Cerebellar cortex (tissue), 1 donor: ENCODE data around the gene ZFP37.
"Not testable (repeated sequence)": the region's sequence is repeated elsewhere in the genome, so short reads cannot be mapped to it uniquely, and the experiment has no call there.

ENCODE experiments used
- DNase-seq: peaks from one replicate; pipeline ENCODE4 v3.0.0-alpha.2; 2015; ENCODE audit warnings: low spot score

The ZFP37 gene

DNA sequence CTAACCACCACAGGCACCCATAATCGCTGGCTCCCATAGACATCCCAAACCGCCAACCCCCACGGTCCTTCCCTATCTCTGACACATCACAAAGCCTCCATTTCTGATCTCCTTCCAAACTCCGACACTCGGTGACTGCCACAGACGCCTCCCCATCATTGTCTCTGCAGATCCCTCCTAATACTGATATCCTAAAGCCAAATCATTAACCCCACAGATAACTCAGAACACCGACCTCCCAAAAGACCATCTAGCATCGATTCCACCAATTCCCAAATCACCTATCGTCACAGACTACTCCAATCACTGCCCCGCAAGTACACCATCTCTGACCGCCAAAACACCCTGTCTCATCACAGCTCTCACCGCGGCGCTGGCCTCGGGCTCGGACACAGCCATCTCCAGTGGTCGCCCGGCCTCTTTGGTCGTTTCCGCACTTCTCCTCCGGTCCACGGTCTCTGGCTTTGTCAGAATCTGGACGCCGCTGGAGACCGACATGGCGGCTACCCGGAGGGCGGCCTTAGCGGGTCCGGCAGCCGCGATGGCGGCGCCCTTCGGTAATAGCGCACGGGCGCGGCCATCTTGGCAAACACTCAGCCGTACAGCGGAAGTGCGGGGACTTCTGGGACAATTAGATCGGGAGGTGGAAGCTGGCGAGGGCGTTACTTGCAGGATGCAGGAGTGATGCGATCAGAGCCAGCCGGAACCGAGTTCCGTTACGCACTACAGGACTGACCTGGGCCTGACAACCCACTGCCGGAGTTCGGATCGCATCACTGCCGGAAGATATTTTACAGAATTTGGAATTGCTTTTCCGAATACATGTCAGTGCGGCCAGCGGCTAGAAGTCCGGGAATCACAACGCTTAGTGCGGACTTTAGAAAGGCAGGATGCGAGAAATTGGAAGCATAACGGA is at the start of gene ZFP37:
TSS of gene ZFP37 (minus strand) at position 534 of the 916 bp plus-strand sequence. CDS start at position 498, 36 bp downstream.
- DNase-seq, result peak; percentile 96

DNA sequence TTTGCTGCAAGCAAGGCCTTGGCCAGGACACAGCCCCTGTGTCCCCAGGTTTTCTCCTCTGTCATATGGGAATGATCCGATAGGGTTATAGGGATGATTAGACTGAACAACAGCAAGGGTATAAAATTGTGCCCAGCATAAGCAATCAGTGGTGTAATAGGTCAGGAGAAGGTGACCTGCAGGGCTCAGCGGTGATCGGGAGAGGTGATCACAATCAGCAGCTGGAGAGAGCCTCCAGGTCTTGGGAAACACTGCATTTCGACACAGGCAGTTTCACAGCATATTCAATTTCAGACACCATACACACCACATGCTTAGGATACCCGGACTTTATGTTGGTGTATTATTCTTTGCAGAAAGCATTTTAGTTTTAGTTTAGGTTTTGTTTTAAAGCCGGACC is 48.8 kb upstream of the ZFP37 start:
- not testable (repeated sequence) for DNase-seq

DNA sequence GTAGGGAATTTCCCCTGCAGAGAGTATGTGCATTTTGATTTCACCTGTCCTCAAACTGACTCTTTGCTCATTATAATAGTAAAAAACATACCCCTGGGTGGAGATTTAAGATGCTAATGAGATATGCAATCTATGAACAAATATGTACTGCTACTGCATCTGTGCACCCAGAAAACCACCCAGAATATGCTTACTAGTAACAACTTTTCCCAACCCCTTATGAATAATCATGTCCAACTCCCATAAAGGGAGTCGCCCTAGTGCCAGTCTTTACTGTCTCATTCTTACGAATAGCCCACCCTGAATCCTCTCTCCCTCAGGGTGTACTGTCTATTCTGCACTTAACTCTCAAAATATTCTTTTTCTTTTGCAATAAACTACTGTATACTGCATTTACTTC is 39.0 kb upstream of the ZFP37 start:
- no peak for DNase-seq

DNA sequence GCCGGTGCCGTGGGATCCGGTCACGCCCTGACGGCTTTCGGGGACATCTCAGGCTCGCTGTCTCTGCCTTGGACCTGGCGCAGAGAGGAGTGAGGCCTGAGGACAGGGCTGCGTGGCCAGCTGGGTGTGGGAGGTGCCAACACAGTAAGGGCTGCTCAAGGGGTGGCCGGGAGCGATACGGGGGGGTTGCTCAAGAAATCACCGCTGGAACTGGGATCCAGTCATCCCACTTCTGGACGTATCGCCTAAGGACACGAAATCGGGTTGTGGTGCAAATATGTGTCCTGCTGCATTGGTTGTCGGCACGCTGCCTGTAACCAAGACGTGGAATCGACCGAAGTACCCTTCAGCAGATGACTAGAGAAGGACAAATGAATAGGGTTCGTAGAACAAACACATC is 33.4 kb upstream of the ZFP37 start:
- not testable (repeated sequence) for DNase-seq

DNA sequence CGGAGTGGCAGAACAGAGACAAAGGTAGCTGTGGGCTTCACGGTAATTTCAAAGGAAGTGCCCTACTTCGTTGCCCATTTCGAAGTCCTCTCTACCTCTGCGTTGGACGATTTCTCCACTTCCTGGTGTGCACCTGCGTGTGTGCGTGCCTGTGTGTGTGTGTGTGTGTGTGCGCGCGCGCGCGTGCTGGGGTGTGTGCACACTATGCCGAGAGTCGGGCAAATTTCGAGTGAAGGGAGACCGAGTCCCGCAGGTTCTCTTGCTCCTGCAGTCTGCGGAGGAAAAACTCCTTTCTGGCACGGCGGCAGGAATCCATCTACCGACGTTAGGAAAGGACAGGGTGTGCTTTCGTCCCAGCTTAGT is 32.6 kb upstream of the ZFP37 start:
- DNase-seq, result not testable (repeated sequence)

DNA sequence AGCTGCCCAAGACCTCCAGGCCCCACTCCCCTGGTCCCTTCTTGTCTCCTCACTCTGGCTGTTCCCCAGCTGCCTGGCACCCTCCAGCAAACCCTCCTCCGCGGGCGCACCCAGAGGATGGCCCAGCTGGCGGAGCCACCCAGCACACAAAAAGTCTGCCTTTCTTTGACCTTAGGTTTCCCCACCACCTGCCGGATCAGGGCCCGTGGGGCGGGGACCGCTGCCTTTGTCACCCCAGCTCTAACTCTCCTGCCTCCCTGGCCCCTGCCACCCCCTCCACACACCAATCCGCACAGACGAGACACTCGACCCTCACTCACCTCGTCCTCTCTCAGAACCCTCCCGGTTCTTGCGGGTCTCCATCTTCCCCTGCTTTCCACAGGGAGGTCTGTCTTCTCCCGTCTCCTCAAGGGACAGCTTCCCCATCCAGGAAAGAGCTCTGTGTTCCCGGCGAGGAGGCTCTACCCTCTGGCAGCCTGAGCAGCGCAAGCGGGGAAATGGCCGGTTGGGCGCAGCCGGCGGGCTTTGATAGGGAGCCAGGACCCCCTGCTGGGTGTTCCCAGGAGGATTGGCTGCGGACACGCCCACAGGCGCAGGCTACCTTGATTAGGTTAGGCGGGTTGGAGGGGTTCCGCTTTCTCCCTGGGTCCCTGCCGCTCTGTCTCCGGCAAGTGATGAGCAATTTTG is 32.1 kb upstream of the ZFP37 start:
- DNase-seq, result not testable (repeated sequence)

DNA sequence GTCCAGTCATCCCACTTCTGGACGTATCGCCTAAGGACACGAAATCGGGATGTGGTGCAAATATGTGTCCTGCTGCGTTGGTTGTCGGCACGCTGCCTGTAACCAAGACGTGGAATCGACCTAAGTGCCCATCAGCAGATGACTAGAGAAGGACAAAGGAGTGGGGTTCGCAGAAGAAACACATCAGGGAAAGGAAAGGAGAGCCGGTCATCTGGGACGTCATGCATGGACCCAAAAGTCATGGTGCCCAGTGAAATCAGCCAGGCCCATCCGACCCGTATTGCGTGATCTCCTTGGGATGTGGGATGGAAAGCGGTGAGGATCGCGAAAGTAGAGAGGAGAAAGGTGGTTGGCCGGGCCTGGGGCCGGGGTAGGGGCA is 6.4 kb upstream of the ZFP37 start:
- not testable (repeated sequence) for DNase-seq

DNA sequence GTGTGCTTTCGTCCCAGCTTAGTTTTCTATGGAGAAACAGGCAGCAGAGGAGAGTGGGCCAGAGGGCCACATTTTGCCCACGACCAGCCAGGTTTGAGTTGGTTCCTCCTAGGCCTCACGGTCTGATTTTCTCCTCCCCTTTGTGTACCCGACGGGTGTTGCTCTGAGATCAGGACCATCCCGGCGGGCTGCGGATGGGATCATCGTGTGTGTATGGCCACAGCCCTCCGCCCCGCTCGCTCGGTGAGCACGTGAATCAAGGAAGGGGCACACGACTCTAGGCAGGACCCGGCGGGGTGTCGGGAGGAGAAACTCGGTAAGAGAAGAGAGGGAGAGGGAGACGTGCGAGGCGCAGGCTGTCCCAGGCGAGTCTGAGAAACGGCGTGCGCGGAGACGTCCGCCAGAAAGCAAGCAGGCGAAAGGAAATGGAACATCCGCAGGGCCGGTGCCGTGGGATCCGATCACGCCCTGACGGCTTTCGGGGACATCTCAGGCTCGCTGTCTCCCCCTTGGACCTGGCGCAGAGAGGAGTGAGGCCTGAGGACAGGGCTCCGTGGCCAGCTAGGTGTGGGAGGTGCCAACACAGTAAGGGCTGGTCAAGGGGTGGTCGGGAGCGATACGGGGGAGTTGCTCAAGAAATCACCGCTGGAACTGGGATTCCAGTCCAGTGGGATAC is 5.9 kb upstream of the ZFP37 start:
- DNase-seq, result not testable (repeated sequence)

DNA sequence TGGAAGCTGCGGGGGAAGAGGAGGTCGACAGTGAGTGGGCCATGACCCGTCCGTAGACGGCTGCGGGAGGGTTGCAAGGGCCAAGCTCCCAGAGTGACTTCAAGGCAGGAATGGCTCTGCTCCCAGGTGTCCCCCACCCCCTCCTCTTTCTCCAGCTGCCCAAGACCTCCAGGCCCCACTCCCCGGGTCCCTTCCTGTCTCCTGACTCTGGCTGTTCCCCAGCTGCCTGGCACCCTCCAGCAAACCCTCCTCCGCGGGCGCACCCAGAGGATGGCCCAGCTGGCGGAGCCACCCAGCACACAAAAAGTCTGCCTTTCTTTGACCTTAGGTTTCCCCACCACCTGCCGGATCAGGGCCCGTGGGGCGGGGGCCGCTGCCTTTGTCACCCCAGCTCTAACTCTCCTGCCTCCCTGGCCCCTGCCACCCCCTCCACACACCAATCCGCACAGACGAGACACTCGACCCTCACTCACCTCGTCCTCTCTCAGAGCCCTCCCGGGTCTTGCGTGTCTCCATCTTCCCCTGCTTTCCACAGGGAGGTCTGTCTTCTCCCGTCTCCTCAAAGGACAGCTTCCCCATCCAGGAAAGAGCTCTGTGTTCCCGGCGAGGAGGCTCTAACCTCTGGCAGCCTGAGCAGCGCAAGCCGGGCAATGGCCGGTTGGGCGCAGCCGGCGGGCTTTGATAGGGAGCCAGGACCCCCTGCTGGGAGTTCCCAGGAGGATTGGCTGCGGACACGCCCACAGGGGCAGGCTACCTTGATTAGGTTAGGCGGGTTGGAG is 4.7 kb upstream of the ZFP37 start:
- DNase-seq, result not testable (repeated sequence)

DNA sequence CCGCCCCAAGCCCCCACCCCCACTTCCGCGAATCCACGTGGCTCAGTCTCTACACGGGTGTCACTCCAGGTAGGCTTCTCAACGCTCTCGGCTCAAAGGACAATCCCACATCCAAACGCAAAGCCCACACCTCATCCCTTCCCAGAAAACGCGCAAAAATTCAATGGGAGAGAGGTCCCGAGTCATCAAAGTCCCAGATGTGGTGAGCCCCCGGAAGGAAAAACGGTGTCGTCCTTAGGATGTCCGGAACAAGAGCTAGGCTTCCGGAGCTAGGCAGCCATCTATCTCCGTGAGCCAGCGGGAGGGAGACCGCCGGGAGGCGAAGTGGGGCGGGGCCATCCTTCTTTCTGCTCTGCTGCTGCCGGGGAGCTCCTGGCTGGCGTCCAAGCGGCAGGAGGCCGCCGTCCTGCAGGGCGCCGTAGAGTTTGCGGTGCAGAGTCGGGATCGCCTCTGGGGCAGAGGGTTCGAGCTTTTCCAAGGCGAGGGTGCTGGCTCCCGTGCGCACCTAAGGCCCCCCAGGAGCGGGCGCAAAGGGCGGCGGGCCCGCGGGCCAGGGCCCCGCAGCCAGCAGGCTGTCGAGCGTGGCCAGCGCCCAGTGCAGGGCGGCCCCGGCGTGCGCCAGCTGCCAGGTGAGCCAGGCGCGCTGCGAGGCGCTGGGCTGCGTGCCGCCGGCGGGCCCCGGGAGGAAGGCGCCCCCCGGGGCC is 3.2 kb upstream of the ZFP37 start:
- not testable (repeated sequence) for DNase-seq

DNA sequence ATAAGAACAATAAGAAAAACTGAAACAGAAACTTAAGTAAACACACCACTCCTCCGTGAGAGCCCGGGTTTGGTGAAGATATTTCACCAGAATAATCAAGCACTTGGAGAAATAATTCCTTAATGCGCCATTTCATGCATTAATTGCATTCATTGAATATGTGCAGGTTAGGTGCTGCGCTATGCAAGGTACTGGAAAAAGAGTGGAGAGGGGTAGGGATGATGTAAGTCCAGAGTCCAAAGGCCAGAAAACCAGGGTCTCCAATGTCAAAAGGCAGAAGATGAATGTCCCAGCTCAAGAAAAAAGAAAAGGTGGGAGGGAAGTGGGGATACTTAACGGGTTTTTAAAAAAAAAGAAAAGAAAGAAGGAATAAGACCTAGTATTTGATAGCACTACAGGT is 669 bp upstream of the ZFP37 start:
- no peak for DNase-seq

DNA sequence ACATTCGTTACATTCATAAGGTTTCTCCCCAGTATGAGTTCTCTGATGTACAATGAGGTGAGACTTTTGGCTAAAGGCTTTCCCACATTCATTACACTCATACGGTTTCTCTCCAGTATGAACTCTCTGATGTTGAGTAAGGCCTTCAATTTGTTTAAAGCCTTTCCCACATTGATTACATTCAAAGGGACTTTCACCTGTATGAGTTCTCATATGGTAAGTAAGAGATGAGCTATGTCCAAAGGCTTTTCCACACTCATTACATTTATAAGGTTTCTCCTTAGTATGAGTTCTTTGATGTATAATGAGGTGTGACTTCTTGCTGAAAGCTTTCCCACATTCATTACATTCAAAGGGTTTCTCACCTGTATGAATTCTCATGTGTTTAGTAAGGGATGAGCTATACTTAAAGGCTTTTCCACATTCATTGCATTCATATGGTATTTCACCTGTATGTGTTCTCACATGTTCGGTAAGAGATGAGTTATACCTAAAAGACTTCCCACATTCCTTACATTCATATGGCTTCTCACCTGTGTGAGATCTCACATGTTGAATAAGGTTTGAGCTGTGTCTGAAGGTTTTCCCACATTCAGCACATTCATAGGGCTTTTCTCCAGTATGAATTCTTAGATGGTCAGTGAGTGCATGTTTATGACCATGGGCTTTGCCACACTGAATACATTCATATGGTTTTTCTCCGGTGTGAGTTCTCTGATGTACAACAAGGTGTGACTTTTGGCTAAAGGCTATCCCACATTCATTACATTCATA is 13.5 kb downstream of the ZFP37 start:
- DNase-seq, result peak; percentile 4

DNA sequence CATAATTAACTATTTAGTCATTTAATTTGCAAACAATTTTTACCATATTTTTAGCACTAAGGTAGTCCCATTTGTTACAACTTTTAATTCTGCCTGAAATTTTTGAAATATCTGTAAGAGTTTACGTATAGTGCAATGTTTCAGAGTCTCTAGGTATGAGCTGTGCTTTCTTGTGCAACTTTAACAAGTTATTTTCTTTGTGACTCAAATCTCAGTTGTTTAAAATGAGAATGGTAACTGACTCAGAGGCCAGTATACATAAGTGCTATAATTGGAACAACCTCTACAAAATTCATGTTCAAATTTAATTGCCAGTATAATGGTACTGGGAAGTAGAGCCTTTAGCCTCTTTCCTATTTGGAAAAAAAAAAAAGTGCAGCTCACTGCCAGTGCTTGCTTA is 30.3 kb downstream of the ZFP37 start:
- no peak for DNase-seq

DNA sequence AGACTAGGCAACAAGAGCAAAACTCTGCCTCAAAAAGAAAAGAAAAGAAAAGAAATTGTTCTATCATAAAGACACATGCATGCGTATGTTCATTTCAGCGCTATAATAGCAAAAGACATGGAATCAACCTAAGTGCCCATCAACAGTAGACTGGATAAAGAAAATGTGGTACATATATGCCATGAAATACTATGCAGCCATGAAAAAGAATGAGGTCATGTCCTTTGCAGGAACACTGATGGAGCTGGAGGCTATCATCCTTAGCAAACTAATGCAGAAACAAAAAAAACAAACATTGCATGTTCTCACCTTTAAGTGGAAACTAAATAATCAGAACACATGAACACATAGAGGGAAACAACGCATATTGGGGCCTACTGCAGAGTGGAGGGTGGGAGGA is 38.3 kb downstream of the ZFP37 start:
- DNase-seq, result no peak

DNA sequence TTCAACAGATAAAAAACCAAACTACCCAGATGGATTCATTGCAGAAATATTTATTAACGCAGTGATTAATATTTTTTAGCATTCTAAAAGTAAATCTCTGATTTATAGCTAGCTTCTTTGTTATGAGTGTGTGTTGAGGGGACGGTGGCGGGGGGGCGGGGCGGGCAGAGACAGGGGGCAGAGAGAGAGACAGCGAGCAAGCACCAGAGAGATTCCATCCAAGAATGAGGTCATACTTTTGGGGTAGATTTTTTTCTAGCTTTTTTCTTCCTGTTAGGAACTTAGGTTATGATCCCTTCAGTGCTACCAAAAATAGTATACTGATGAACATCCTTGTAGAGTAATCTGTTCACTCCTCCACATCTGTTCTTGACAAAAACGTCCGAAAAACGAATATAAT is 44.0 kb downstream of the ZFP37 start:
- DNase-seq, result no peak

DNA sequence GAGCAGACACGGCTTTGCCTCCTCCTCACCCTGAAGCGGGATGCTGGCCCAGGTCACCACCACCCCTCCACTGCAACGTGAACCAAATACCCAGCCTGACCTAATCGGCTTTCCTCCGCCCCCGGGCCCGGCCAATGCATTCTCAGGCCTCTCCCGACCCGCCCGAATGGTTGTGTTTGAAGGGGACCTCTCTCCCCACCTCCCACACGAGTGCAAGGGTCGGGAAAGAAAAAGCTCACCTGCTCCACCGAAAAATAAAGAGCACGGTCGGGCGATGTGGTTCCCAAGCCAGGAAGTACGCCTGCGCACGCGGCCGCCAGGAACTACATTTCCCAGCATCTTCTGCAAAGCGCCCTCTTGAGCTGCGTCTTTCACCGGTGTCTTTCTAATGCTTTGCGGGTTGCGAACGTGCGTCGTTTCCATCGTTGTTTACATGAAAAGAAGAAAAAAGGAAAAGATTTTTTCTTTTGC is 44.6 kb downstream of the ZFP37 start, which contains the start of gene ZNF883:
TSS of gene ZNF883 (minus strand) at position 282 of the 471 bp plus-strand sequence.
- peak; percentile 62 for DNase-seq

DNA sequence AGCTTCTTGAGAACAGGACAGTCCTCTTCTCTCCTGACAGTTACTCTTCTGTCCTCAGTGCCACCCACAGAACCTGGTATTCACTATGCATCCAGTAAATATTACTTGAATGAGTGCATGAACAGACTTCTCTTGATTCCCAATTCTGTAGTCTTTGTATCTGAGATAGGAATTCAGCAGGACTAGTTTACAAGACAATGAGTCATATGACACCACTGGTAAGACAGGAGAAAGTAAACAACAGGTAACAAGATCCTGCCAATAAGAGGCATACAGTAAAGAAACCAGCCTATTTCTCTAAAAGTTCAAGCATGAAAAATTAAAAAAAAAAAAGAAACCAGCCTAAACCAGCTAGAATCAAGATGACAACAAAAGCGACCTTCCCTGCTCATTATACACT is 50.7 kb downstream of the ZFP37 start:
- DNase-seq, result no peak

DNA sequence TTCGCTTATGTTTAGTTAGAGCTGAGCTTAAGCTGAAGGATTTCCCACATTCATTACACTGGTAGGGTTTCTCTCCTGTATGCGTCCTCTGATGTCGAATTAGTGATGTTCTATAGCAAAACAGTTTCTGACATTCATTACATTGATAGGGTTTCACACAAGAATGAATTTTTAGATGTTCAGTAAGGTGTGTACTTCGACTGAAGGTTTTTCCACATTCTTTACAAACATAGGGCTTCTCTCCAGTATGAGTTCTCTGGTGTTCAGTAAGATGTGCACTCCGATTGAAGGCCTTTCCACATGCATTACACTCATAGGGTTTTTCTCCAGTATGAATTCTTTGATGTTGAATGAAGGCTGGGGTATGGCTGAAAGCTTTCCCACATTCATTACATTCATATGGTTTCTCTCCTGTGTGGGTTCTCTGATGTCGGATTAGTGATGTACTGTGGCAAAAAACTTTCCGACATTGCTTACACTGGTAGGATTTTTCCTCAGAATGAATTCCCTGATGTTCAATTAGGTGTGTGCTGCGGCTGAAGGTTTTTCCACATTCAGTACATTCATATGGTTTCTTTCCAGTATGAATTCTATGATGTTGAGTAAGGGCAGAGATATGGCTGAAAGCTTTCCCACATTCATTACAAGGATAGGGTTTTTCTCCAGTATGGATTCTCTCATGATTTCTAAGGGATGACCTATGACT is 59.1 kb downstream of the ZFP37 start:
- DNase-seq, result no peak
